ENCODE measurements around the gene OR2T8.

The OR2T8 gene

GRCh38 chr1:247966532-247967204 is 46.6 kb downstream of the OR2T8 start:
- no peak for TF ChIP-seq CTCF (IDR thresholded peaks at IDR 0.05; ENCODE audit: low read depth, low read length)
- no peak for DNase-seq (ENCODE audit: low read depth in 2 of 2)
- H3K4me3 ChIP-seq (replicated peaks in 1 of 2; ENCODE audit: low read depth in 2 of 2, low read length in 2 of 2) = no peak overlapping the region

Data from cardiac fibroblast (primary cell).